Stomach (tissue), 4 donors: ENCODE data around the gene ARRDC4.

Source experiments
- POLR2A ChIP-seq, 4 donors: fragments of 450-650 bp; IDR thresholded peaks; one replicate each; pipeline ENCODE4 v1.6.1; 2016; ENCODE audit warnings: antibody characterized with exemption in 4 of 4, control low read depth in 2 of 4, mild to moderate bottlenecking in 1 of 4, moderate library complexity in 1 of 4
- POLR2AphosphoS5 ChIP-seq, 3 donors: sonication (generic); formaldehyde crosslinking; IDR thresholded peaks; one replicate each; pipeline ENCODE4 v1.6.1; 2016; ENCODE audit warnings: antibody characterized with exemption in 3 of 3
- TF ChIP-seq, protein P1 (sequence below), 7 experiments: fragments of 450-650 bp in 4 of 7; fragments of 200-600 bp in 3 of 7; sonication (generic) in 3 of 7; IDR thresholded peaks; one replicate each; pipeline ENCODE4 v1.5.1; 2016 to 2019; ENCODE audit warnings: antibody characterized with exemption in 7 of 7, control low read depth in 2 of 7, mild to moderate bottlenecking in 1 of 7

DNA sequence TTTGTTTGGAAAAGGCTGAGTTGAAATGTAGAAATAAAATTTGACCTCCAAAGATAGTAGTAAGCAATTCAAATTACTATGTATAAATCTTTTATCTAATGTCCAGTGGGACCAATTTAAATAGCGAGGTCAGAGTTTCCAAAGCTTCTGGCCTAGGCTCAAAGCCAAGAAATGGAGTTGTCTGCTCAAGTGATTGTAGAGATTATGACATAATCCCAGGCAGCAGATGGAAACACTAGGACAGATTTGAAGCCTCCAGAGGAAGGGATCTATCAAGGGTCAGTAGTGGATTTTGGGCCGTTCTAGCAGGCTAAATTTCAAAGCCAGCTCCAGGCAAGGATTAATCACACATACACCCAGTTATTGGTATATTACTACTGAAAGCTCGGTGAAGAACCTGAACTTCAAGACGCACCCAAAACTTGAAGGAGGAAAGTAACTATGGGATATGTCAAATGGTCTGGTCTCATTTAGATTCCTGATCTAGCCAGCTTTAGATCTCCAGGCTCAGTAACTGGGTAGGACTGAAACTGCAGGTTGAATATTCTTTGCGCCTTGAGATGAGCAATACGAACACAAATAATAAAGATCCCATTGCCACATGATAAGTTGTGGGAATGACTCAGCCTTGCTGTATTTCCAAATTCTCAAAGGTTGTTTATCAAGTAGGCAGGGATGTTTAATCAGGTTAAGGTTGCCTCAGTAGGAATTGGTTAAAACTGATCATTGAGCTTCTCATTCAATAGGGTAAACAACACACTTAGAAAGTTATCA, 30.9 kb upstream of the ARRDC4 start:
- TF ChIP-seq, protein P1, sequence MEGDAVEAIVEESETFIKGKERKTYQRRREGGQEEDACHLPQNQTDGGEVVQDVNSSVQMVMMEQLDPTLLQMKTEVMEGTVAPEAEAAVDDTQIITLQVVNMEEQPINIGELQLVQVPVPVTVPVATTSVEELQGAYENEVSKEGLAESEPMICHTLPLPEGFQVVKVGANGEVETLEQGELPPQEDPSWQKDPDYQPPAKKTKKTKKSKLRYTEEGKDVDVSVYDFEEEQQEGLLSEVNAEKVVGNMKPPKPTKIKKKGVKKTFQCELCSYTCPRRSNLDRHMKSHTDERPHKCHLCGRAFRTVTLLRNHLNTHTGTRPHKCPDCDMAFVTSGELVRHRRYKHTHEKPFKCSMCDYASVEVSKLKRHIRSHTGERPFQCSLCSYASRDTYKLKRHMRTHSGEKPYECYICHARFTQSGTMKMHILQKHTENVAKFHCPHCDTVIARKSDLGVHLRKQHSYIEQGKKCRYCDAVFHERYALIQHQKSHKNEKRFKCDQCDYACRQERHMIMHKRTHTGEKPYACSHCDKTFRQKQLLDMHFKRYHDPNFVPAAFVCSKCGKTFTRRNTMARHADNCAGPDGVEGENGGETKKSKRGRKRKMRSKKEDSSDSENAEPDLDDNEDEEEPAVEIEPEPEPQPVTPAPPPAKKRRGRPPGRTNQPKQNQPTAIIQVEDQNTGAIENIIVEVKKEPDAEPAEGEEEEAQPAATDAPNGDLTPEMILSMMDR (IDR thresholded peaks at IDR 0.05), result no peak
- no peak for TF ChIP-seq POLR2AphosphoS5 (IDR thresholded peaks at IDR 0.05)
- no peak for TF ChIP-seq POLR2A (IDR thresholded peaks at IDR 0.05)
